K562 (cell line): ENCODE measurements around the gene CCDC85C.

Experiments
- BRF1 ChIP-seq: IDR thresholded peaks from 3 replicates; pipeline ENCODE4 v1.6.1; 2011; ENCODE audit warnings: borderline replicate concordance, mild to moderate bottlenecking; ENCODE audit not compliant: insufficient read length; ENCODE audit errors: extremely low read depth
- CTCF ChIP-seq, 3 experiments: IDR thresholded peaks in 2 of 3; conservative IDR thresholded peaks in 1 of 3; 2 replicates each; pipeline ENCODE4 v1.5.1; 2011 to 2012; ENCODE audit warnings: low read length in 3 of 3, mild to moderate bottlenecking in 3 of 3, control low read depth in 2 of 3, improper control_type of control experiment in 1 of 3, inconsistent platforms in 1 of 3, low read depth in 1 of 3, mixed read lengths in 1 of 3, moderate library complexity in 1 of 3; ENCODE audit not compliant: insufficient read depth in 2 of 3
- DACH1 ChIP-seq: fragments of 450-650 bp; IDR thresholded peaks from 2 replicates; pipeline ENCODE4 v1.6.1; 2018; ENCODE audit not compliant: partially characterized antibody
- EP300 ChIP-seq: IDR thresholded peaks from 2 replicates; pipeline ENCODE4 v1.6.1; 2012; ENCODE audit warnings: low read length, improper control_type of control experiment
- PHF8 ChIP-seq: fragments of 200-600 bp; sonication (generic); IDR thresholded peaks from 2 replicates; pipeline ENCODE4 v1.6.1; 2012; ENCODE audit warnings: mixed run types, mild to moderate bottlenecking, inconsistent platforms, low read length, moderate library complexity, borderline replicate concordance
- POLR2AphosphoS5 ChIP-seq: IDR thresholded peaks from 2 replicates; pipeline ENCODE4 v1.6.1; 2011; ENCODE audit warnings: mild to moderate bottlenecking, low read depth, low read length, moderate library complexity; ENCODE audit not compliant: control insufficient read depth, insufficient read depth
- SRSF1 ChIP-seq: fragments of 200-400 bp; formaldehyde crosslinking; IDR thresholded peaks from 2 replicates; pipeline ENCODE4 v1.6.1; 2017; ENCODE audit warnings: mild to moderate bottlenecking, low read depth, low read length, moderate library complexity
- ZKSCAN1 ChIP-seq: fragments of 150-350 bp; IDR thresholded peaks from 2 replicates; pipeline ENCODE4 v1.6.1; 2016; ENCODE audit warnings: low read depth, low read length
- ZNF121 ChIP-seq: sonication (generic); formaldehyde crosslinking; conservative IDR thresholded peaks from 2 replicates; pipeline ENCODE4 v1.8.0; 2022; ENCODE audit warnings: missing genetic modification reagents

GRCh38 chr14:99581374-99581773 is 22.6 kb downstream of the CCDC85C start:
- TF ChIP-seq SRSF1 = no peak
- TF ChIP-seq BRF1 = no peak
- no peak for TF ChIP-seq CTCF (IDR thresholded peaks at IDR 0.05 in 2 of 3, conservative IDR thresholded peaks at IDR 0.05 in 1 of 3; ENCODE audit: insufficient read depth in 2 of 3, low read depth in 1 of 3, low read length in 3 of 3)
- no peak for TF ChIP-seq PHF8
- TF ChIP-seq ZKSCAN1 = no peak
- TF ChIP-seq POLR2AphosphoS5 = no peak
- TF ChIP-seq ZNF121 (CRISPR knock-in tag) = no peak
- TF ChIP-seq EP300 = no peak
- TF ChIP-seq DACH1 = no peak
